Dermis blood vessel endothelial cell (primary cell): Measurements from ENCODE around the gene ZFHX3. TPM values are rescaled to one million over a fixed set of nuclear protein-coding genes. Genes with fewer than 3 reads are reported as not detected.

Experiments used
- DNase-seq: peaks from one replicate; pipeline ENCODE4 v3.0.0; 2010
- total RNA-seq: library from RNA; depleted of rRNA; stranded (reverse); fragments of >200 nt; gene quantifications from 2 replicates; pipeline ENCODE4 v1.2.3, GENCODE V29; 2014

The ZFHX3 gene
- total RNA-seq, 1 donor from 2014 or later, result 5.6 TPM

DNA sequence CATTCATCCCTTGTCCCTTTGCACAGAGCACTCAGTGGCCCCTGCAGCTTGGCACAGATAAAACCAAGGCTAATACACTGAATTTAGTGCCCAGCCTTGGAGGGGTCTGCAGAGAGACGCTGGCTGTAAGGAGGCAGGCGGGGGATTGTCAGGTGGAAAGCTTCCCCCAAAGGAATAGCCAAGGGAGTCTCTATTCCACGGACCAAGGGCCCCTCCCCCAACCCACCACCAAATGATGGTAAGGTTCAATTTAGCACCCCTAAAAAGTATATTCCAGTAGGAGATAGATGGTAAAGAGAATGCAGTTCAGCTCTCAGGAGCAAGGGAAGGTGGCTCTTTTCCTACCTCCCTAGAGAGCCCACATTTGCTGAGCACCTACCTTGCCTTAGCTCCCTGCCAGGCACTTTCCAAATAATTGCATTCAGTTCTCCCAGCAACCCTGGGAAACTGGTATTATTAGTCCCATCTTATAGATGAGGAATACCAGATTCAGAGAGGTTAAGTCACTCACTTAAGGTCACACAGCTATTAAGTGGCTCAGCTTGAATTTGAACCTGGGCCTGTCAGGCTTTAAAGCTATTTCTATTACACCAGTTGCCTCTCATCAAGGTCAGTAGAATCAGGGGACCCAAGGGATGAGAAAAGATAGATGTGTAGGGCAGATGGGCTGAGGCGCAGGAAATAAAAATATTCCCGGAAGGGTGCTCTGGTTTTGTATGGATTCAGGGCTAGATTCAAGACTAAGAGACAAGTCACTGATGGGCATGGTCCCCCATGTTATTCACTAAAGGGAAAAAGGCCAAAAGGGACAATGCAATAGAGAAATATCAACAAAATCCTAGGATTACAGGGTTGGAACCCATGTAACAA lies 20.0 kb upstream of the ZFHX3 start:
- DNase-seq, result no peak

DNA sequence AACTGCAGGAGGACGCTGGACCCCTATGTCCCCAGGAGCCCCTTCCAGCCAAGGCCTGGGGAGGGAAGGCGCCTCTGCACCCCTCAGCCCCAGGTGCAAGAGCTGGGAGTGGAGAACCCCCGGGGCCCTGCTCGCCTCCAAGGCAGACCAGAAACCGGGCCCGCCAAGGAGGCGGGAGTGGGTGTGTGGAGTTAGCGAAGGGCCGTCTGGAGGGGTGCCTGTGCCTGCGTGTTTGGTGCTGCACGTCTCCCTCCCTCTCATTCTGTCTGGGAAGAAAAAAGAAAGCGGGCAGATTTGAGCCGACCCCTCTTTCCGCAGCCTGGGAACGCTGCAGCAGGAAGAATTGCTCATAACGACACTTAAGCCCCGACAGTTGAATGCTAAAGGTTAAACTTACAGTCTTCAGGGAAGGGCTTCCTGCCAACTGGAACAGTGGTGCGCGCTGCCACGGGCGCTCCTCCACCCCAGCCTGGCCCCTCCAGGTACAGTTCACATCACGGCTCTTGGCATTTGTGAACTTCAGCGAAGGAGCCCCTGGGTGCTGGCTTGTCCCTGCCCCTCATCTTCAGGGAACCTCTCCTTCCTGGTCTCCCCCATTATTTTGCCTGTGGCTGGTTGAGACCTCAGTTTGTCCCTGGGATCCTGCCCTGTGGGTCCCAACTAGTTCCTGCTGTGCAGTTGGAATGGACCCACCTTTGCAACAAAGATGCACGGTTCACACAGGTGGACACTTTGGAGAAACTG lies 19.2 kb upstream of the ZFHX3 start:
- DNase-seq, result peak; percentile 80

DNA sequence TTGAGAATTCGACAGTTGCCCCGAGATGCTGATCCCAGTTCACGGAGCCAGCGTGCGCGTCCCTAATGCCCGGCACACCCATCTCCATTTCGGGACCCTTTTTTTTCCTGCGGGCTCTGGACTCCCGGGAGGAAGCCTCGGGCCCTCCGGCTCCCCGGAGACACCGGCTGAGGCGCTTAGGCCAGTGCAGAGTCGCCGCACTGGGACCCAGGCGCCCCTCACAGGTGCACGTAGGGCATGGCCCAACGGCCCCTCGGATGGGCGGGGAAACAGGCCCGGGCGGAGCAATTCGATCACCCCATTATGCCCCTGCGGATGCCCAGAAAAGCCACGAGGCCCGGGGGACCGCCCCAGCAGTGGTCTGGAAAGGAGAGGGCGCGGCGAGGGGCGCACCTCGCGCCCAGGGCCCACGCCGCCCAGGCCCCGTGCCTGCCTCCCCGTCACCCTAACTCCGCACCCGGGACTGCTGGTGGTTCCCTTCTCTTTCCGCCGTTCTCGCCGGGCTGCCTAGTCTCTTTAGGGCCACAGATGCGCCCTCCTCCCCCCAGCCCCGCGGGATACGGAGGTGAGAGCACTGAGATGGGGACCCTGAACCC lies 18.5 kb upstream of the ZFHX3 start:
- DNase-seq, result no peak

DNA sequence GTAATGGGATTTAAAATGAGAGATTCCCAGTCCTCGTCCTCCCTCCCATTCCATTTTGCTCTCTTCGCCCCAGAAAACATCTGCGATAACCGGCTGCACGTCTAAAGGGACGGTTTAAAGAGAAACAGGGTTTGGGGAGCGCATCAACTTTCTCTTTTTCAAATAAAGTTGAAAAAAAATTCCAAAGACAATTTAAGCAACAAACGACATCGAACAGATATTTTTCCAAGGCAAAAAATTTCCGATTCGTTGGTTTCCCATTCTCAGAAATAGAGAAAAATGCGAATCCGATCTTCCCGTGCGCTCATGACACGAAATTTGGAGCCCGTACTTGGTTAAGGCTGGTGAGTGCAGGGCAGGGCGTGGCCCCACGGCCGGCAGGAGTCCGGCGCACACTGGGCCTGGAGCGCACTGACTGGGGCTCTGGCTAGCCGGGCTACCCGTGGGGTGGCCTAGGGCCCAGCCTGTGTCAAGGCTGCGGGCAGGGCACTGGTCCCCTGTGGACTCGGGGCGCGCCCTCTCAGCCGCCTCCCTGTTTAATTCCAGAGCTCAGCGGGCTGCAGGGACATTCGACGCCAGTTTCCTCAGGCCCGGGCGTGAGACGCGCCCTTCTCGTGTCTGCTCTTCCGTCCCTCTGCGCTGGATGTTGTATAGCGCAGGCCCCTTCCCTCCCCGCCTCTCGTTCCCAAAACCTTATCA lies 17.9 kb upstream of the ZFHX3 start:
- DNase-seq, result no peak

DNA sequence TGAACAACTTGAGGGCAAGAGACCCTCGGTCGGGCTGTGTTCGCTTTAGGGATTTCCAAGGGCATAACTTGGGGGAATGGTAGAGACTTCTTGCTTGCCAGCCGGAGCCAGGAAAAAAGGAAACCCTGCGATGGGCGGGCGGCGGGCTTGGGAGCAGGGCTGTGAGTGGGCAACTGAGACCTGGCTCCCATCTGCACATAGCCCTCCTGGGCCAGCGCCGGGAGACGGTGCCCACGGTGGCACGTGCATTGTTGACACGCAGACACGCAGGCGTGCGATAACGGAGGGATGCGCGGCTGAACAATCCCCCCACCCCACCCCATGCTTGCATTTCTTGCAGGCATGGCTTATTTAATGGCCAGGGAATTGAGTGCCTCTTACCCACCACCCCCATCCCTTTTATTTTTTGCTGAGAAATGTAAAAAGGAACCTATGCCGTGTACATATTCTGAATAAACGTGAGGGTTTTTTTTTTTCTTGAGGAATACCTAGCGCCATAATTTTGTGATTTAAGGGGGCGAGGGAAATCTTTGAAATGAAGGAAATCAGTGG lies 17.1 kb upstream of the ZFHX3 start:
- no peak for DNase-seq

DNA sequence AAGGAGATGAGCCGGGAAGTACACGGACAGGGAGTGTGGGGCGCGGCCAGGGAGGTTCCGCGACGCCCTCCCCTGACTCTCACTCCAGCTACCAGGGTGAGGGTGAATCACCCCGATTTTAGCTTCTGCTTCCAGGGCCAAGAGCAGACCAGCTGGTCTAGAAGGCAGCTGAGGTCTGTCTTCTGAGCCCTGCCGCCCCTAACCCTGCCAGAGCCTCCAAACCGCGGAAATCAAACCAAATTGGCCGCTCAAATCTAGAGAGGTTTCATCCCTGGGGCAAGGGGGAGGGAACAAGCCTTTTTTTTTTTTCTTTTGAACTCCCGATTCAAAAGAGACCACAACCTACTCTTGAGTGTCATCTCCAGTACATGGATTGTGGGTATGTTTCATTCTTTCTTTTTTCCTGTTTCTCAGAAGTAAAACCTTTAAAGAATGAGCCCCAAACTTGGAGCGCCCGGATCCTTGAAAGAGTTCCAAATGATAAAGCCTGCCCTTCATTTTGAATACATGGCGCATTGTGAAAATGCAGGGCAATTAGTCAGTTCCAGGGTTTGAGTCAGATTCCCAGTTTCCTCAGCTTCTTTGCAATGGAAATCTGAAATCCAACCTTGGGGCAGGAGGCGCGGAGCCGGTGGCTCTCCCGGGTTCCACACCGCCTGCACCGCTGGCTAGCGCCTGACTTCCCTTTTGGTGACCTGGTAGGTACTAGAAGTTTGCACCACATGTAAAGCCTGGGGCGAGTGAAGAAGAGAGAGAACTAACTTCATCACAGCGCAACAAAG lies 16.5 kb upstream of the ZFHX3 start:
- DNase-seq, result peak; percentile 62

DNA sequence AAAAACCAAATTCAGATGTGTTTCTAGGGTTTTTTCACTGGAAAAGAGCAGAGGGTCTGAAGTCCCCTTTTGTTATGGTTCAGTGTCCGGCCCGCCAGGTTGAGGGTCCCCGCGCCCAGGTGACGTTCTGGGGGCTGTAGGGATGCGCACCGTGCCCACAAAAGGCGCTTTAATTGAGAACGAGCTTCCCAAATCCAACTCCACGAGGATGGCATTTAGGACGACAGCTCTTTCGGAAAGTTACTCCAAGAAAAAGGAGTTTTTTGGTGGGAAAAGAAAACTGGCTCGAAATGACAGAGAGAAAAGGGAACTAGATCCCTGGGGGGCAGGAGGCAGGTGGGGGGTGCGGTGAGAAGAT lies 15.9 kb upstream of the ZFHX3 start:
- no peak for DNase-seq

DNA sequence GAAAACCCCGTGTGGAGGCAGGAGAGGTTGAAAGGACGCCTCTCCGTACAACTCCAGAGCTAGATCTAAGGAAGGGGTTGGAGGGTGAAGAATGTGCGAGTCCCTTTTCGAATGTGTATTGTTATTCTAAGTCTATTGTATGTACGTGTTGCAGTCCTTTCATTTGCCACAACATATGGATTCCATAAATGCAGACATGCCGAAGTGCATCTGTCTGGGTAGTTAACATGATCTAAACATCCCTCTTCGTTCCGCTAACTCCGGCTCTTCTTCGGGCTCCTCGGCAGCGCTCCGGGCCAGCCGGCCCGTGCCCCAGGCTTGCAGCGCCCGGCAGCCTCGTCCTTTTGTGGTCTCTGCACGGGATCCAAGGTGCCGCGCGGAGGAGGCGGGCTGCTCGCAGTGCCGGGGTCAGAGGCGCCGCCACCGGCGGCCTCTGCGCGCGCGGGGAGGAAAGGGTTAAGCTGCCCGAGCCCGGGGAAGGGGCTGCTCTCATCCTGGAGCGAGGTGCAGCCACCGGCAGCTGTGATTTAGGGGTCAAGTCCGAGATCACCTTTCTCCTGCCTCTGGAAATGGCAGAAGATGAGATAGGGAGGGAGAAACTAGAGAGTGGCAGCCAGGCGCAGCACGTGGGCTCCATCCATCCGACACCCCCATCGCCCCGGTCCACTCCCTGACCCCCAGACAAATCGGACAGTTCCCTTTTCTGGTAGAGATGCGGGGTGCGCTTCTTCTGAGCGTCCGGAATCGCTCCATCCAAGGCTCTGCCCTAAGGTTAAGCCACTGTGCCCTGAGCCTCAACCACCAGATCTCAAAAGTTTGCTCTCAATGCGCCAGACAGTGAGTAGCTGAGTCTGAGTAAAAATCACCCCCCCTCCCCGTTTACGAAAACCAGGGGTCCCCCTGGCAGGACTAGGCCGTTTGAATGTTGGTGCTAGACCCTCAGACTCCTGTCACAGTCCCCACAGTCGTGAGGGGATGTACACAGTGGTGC lies 15.1 kb upstream of the ZFHX3 start:
- DNase-seq, result no peak

DNA sequence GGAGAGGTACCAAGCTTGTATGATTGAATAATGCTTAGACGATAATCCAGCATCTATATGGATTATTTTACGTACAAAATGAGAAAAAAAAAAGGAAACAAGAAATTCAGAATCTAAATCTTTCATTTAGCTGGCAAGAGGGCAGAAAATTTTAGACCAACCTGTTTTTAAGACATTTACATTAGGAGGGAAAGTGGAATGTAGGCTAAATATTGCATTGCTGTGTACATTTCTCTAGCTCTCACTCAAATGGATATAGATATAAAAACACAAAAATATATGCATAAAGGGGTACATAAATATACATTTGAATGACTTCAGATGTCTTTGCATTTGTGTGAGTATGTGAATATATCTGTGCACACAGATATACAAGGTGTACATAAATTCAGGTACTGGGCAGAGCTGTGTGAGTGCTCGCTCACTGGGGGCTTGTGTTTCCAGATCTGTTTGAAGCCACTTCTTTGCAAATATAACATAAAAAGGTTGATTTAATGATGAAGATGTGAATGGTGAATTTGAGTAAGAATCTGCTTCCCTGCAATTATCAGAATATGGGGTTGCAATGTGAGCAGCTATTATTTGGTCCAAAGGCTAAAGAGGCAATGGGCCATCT lies 14.2 kb upstream of the ZFHX3 start:
- DNase-seq, result no peak

DNA sequence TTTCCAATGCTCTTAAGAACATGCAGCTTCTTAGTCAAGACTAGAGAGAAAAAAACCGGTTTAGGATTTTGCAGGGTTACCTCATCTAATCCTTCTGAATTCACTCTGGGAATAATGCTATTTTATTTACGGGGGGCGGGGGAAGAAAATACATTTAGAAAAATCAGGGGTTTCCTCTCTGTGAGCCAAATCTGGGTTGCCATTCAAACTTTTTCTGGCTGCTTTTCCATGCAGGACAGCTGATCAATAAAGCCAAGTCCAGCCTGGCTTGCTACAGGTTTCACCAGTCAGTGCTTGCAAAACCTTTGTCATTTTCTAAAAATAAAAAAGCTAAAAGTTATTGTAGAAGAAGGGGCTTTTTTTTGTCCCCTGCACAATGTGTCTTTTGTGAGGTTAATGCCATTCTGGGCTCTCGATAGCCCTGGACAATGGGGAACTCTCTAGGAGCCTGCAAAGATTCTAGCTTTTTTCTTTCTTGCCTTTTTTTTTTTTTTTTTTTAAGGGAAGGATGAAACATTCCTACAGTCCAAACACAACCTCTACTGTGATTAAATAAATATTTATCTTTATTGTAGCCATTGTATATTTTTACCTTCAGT lies 13.1 kb upstream of the ZFHX3 start:
- no peak for DNase-seq

DNA sequence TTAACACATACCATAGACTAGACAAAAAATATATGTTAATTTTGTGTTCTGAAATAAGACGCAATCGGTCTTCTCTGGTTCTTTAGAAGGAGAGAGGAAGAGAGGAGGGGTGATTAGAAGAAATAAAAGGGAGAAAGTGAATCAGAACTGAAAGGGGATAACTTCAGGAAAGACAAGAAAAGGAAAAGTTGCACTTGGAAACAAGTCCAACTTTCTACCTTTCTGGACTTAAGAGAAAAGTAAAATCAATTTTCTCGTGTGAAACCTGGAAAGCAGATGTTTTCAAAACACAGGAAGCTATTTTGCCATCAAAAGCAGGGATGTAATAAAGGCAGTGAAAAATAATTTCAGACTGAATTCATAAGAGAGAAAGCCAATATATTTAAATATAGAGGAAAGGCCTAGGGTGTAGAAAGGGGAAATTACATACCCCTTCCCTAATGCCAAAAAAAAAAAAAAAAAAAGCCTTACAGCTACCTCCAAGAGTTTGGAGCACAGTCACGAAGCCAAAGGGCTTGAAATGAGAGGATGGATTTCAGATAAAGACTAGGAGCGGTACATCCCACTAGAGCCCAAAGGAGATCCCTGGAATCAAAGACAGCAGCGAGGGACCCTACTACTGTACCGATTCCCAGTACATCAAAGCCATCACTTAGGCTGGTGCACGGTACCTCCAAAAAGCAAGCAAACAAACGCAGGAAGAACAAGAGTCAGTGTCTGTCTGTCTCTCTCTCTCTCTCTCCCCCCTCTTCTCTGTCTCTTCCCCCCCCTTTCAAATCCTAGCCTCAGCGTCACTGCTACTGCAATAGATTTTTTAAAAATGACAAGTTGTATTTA lies 12.1 kb upstream of the ZFHX3 start:
- DNase-seq, result no peak

DNA sequence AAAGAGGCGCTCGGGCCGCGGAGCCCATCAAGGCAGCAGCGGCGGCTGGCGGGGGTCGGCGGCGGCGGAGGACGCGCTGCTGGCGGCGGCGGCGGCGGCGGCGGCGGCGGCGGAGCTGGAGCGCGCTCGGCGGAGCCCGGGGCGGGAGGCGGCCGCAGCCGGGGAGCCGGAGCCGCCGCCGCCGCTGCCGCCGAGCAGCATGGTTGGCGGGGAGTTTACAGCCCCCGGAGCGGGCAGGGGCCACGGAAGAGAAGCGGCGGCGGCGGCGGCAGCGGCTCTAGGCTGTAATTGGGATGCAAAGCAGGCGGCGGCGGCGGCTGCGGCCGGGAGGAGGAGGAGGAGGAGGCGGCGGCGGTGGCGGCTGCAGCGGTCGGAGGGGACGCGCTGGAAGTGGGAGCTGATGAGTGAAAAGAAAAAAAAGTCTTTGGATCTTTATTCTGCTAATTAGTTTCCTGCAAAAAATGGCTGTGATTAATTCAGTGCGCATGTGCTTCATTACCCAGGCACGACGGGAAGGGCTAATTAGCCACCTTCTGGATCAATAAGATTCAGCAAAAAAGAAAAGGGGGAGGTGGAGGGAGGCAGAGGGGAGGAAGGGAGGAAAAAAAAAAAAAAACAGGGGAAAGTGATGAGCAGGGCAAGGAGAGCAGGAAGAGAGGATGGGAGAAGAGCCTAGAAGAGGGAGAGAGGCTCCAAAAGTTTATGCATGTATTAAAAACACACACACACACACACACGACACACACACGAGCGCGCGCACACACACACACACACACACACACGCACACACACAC lies 10.9 kb upstream of the ZFHX3 start:
- DNase-seq, result peak; percentile 61

DNA sequence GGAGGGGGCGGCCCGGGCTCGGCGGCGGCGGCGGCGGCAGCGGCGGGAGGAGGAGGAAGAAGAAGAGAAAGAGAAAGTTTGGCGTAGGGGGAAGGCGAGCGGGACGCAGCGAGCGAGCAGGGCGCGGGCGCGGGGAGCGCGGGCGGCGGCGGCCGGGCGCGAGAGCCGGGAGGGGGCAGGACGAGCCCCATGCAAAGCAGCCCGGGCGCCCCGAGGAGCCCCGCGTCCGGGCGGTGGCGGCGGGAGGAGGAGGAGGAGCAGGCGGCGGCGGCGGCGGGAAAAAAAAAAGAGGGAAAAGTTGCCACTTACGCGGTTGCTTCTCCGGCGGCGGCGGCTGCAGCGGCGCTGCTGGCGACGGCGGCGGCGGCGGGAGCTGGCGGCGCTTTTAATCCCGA lies 10.3 kb upstream of the ZFHX3 start:
- DNase-seq, result peak; percentile 63

DNA sequence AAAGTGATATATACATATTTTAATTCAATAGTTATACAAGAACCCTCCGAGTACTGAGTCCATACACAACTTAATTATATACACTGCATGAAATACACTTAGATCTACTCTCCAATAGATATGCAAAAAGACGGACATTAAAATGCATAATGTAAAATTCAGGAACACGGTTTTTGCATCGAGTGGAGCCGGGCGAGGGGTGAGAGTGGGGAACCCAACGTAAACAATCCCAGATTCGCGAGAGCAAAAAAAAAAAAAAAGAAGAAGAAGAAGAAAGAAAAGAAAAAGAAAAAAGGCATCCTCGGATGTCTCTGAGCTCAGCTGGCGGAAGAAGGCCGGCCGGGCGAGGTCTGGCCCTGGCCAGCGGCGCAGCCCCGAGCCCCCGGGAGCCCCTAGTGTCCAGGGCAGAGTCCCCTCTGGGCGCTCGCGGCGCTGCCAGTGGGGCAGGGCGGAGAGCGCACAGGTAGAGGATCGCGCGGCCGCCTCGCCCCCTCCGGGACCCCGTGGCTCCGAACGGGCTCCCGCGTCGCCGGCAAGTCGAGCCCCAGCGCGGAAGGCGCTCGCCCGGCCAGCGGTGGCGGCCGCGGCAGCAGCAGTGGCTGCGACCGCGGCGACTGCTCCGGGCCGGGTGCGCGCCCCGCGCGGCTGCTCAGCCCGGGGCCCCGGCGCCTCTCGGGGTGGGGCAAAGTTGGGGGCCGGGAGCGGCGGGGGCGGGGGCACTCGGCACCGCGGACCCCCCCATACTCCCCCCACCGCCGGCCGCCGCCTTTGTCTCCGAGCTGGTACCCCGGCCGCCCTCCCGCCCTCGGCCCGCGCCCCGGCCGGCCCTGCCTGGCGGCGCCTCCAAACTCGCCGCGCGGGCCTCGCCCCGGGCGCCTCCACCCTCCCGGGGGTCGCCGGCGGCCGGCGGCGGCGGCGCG lies 9.6 kb upstream of the ZFHX3 start:
- DNase-seq, result peak; percentile 64

DNA sequence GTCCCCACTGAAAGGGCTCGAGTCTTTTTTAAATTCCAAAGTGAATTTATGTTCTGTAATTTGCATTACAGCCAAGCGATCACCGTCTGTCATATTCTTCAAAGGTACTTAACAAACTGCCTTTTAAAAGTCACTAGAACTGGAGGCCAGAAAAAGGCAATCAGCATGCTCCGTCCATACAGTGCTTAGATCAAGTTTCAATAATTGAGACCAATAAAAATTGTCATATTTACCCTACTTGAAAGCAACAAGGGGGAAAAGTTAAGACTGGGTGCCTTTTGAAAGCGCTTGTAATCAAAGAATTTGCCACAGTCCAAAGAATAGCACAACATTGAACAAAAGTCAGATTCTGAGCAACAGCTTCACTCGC lies 9.0 kb upstream of the ZFHX3 start:
- no peak for DNase-seq

DNA sequence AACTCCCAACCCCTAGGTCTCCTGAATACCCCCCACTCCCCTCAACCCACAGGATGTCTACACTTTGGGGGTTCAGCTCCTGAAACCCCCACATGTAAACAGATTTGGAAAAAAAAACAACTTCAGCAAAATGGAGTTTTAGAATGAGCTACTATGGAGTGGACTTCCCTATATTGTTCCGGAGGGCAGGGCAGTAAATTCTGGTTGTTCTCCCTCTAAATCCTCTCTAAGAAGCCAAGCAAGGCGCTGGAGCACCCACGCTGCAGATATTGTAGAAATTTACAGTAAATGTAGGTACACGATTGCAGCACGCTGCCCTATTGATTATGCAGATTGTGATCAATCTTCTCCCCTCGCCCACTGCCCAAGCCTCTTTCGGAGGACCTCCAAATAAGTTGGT lies 8.5 kb upstream of the ZFHX3 start:
- no peak for DNase-seq
